AG09309 (cell line): ENCODE results near the gene TWIST2.

Experiments used
- DNase-seq: peaks from one replicate; pipeline ENCODE4 v3.0.0-alpha.2; 2010; ENCODE audit warnings: low read depth
- H3K4me3 ChIP-seq: 2 replicates; pipeline ENCODE4 v1.5.1; 2011; ENCODE audit warnings: mild to moderate bottlenecking, low read depth, low read length, moderate library complexity; ENCODE audit not compliant: control insufficient read depth
- TF ChIP-seq, protein P1 (sequence below): IDR thresholded peaks from 2 replicates; pipeline ENCODE4 v1.5.1; 2011; ENCODE audit warnings: mild to moderate bottlenecking, low read depth, low read length, inconsistent platforms; ENCODE audit not compliant: insufficient read depth, control insufficient read depth; ENCODE audit errors: missing control alignments

Gene TWIST2

DNA sequence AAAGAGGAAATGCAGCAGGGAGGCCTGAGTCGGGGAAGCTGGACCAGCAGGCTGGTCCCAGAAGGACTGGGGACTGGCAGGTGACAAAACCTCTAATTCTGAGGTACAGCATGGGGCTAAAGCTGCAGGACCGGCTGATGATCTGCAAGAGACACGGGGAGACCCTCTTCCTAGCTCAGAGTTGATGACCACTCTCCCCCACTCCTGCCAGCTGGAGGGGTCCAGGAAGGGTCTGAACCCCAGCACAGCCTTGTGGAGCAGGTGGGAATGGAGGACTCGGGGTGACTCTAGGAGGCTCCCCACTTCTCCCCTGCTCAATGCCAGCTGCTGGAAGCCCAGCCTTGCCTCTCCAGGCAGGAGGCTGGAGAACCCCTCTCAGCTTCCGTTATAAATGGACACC lies 67.7 kb downstream of the TWIST2 start:
- no peak overlapping the region for H3K4me3 ChIP-seq
- TF ChIP-seq, protein P1, sequence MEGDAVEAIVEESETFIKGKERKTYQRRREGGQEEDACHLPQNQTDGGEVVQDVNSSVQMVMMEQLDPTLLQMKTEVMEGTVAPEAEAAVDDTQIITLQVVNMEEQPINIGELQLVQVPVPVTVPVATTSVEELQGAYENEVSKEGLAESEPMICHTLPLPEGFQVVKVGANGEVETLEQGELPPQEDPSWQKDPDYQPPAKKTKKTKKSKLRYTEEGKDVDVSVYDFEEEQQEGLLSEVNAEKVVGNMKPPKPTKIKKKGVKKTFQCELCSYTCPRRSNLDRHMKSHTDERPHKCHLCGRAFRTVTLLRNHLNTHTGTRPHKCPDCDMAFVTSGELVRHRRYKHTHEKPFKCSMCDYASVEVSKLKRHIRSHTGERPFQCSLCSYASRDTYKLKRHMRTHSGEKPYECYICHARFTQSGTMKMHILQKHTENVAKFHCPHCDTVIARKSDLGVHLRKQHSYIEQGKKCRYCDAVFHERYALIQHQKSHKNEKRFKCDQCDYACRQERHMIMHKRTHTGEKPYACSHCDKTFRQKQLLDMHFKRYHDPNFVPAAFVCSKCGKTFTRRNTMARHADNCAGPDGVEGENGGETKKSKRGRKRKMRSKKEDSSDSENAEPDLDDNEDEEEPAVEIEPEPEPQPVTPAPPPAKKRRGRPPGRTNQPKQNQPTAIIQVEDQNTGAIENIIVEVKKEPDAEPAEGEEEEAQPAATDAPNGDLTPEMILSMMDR = no peak
- DNase-seq = no peak

DNA sequence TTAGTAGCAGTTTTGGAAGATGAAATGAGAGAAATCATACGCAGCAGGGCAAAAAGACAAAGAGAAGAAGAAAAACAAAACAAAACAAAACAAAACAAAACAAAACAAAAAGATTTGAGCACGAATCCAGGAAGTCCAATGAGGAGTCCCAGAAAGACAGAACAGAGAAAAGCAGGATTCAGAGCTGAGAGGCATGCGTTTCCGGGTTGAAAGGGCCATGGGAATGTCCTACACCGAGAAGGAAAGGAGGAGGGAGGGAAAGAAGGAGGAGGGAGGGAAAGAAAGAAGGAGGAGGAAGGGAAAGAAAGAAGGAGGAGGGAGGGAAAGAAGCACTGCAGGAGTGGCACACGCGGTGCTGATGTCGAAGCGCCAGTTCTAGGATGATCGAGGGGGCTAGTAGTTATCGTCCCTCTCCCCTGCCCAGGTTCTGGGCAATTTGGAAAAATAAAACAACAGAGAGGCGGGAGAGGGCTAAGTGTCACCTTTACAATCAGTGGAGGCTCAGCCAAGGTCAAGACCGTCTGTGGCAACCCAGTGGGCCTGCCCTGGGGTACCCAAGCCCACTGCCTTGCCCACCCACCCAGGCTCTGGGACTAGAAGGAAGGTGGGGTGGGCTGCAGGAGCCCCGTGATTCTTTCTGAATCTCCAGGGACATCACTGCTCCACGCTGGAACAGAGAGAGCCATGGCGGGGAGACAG lies 68.4 kb downstream of the TWIST2 start:
- H3K4me3 ChIP-seq = no peak overlapping the region
- TF ChIP-seq, protein P1 = no peak
- DNase-seq = no peak

DNA sequence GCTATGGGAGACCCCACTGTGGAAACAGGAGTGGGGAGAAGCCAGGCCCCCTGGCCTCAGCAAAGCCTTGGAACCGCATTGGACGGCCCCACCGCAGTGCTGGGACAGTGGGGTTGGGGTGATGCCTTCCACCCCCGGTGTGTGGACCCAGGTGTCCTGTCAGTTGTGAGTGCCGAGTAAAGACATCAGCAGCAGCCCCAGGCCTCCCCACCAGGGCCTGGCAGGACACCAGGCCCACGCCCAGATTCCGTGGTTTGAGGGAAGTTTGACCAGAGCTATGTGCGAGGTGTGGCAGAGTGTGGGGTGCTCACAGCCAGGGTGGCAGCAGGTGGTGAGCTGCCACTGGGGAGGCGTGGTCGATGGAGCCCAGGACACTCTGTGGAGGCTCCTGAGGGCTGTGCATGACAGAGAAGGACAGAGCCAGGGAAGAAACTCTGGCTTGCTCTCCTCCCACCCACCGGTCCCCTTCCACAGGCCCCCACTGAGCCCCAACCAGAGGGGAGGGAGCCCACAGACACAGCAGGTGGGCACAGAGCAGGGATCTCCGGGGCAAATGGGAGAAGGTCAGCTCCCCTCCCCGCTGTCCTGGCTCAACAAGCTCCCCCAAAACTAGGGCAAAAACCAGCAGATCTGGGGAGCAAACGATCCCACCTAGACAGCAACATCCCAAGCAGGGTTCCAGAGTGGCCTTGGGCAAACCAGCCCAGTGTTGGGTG lies 69.1 kb downstream of the TWIST2 start:
- TF ChIP-seq, protein P1 = no peak
- H3K4me3 ChIP-seq = no peak overlapping the region
- DNase-seq = no peak

DNA sequence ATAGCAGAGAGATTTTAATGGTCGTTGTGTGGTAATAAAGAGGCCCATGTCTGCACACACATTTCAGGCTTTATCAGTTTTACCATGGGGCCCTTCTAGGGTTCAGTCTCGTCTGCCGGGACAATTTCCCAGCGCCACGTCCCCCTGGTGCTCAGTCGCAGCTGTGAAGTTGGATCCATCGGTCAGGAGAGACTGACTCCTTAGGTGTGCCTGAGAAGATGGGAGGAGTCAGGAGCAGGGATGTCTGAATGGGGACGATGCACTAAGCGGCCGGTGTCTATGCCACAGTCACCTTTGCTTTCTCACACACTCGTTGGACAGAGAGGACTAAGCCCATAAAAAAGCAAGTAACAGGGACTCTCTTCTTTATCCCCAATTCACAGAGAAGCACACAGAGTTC lies 71.4 kb downstream of the TWIST2 start:
- H3K4me3 ChIP-seq = no peak overlapping the region
- TF ChIP-seq, protein P1 = no peak
- no peak for DNase-seq

DNA sequence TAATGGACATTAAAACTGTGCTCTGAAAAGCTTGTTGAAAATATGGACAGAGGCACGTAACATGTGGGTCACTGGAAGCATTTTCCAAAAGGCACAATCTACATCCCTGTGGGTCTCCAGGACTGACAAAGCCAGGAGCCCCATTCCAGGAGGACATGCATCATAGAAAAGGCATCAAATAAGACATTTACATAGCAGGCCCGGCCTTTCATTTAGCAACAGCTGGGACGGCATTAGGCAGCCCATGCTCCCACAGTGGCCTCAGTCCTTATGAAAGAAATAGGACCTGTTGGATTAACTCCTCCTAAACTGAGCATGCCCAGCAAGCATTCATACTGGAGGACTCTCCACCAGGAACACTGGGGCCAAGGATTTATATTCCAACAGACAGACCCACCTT lies 72.2 kb downstream of the TWIST2 start:
- no peak overlapping the region for H3K4me3 ChIP-seq
- TF ChIP-seq, protein P1 = no peak
- no peak for DNase-seq

DNA sequence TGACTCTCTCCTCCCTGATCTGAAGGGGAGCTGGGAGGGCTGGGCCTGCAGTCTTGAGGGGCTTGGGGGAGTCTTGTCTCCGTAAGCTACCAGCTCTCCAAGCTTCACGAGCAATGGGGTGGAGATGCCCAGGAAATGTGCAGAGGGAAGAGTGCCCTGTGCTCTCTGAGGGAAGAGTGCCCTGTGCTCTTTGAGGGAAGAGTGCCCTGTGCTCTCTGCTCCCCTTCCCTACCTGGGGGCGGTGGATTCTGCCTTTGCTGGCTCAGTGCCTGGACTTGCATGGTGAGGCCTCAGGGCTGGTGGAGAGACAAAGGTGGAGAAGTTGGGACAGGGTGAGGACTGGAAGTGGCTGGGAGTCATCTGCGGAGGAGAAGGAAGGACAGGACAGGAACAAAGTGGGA lies 72.7 kb downstream of the TWIST2 start:
- TF ChIP-seq, protein P1 = no peak
- no peak for DNase-seq
- H3K4me3 ChIP-seq = no peak overlapping the region
